Neural crest cell (in vitro differentiated cells): ENCODE data around the gene ACSS1. TPM values are rescaled to one million over a fixed set of nuclear protein-coding genes. Genes with fewer than 3 reads are reported as not detected.
A peak's percentile ranks its signal among the peaks of the same experiment; 100 is the strongest.

Experiments
- DNase-seq: peaks from one replicate; pipeline ENCODE4 v3.0.0; 2021; ENCODE audit warnings: low read depth, mixed read lengths, low spot score
- H3K27ac Mint-ChIP-seq: one replicate; pipeline ENCODE4 v1.8.0; 2021; ENCODE audit warnings: mild to moderate bottlenecking, mixed read lengths; ENCODE audit not compliant: unreplicated experiment
- H3K27me3 Mint-ChIP-seq: 2 replicates; pipeline ENCODE4 v1.8.0; 2021; ENCODE audit warnings: low read depth, mild to moderate bottlenecking, mixed read lengths
- H3K36me3 Mint-ChIP-seq: 2 replicates; pipeline ENCODE4 v1.8.0; 2021; ENCODE audit warnings: low read depth, mild to moderate bottlenecking, mixed read lengths
- H3K4me1 Mint-ChIP-seq: 2 replicates; pipeline ENCODE4 v1.8.0; 2021; ENCODE audit warnings: mixed read lengths
- H3K4me3 Mint-ChIP-seq: one replicate; pipeline ENCODE4 v1.8.0; 2021; ENCODE audit warnings: mild to moderate bottlenecking, mixed read lengths
- H3K9me3 Mint-ChIP-seq: 2 replicates; pipeline ENCODE4 v1.8.0; 2021; ENCODE audit warnings: mixed read lengths
- CTCF ChIP-seq: fragments of 200-600 bp; sonication (generic); conservative IDR thresholded peaks from 2 replicates; pipeline ENCODE4 v1.5.0; 2021; ENCODE audit warnings: antibody characterized with exemption, mild to moderate bottlenecking
- total RNA-seq: library from RNA; stranded (reverse); gene quantifications from 2 replicates; pipeline ENCODE4 v1.2.1, GENCODE V29; 2021

Gene ACSS1
- total RNA-seq, 1 donor from 2014 or later: 14.0 TPM

- H3K4me3 Mint-ChIP-seq: no peak overlapping the region
These were observed 96.4 kb downstream of the ACSS1 start for GRCh38 chr20:24961384-24962181.

DNA sequence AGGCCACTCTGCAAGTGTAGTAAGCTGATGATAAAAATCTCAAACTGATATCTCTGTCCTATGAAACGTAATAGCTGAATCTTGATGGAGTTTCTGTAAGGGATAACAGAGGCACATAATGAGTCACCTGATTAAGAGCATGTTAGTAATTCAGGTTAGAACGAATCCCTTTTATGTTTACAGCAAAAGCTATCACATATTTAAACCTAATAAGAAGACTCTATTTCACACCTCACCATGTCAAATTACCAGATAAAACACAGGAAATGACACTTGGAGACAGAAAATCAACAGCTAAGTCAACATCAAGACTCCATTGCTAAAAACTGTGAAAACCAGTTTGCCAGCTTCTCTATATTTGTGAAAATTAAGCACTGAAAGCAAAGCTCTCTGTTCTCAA, 97.1 kb downstream of the ACSS1 start:
- no peaks in the 10 kb centered on the region for H3K4me1 Mint-ChIP-seq
- peaks cover 14% of the 10 kb centered on the region for H3K36me3 Mint-ChIP-seq
- DNase-seq: no peak
- TF ChIP-seq CTCF: no peak
- H3K27me3 Mint-ChIP-seq: no peaks in the 10 kb centered on the region
- no peak overlapping the region for H3K4me3 Mint-ChIP-seq
- H3K27ac Mint-ChIP-seq: no peak overlapping the region
- no peaks in the 10 kb centered on the region for H3K9me3 Mint-ChIP-seq

More at GRCh38 chr20:24961384-24962181, 96.4 kb downstream of the ACSS1 start:
- no peak for DNase-seq
- Mint-ChIP-seq H3K9me3 (no peaks in the 10 kb centered on the region), H3K27ac (no peak overlapping the region), H3K36me3 (peaks cover 14% of the 10 kb centered on the region), H3K4me1 (no peaks in the 10 kb centered on the region), H3K27me3 (no peaks in the 10 kb centered on the region)
- no peak for TF ChIP-seq CTCF

- no peak for TF ChIP-seq CTCF
- Mint-ChIP-seq H3K4me3 (no peak overlapping the region), H3K9me3 (no peaks in the 10 kb centered on the region), H3K27me3 (no peaks in the 10 kb centered on the region), H3K36me3 (peaks cover 14% of the 10 kb centered on the region), H3K4me1 (no peaks in the 10 kb centered on the region), H3K27ac (no peak overlapping the region)
- DNase-seq: no peak
These were observed 97.6 kb downstream of the ACSS1 start for GRCh38 chr20:24960302-24960801.

GRCh38 chr20:24959591-24960301, 98.2 kb downstream of the ACSS1 start:
- H3K4me1 Mint-ChIP-seq: no peaks in the 10 kb centered on the region
- no peak for DNase-seq
- no peaks in the 10 kb centered on the region for H3K9me3 Mint-ChIP-seq
- peak overlapping the region; percentile 57 for H3K27ac Mint-ChIP-seq
- peaks cover 14% of the 10 kb centered on the region for H3K36me3 Mint-ChIP-seq
- TF ChIP-seq CTCF: no peak
- no peaks in the 10 kb centered on the region for H3K27me3 Mint-ChIP-seq
- H3K4me3 Mint-ChIP-seq: no peak overlapping the region

DNA sequence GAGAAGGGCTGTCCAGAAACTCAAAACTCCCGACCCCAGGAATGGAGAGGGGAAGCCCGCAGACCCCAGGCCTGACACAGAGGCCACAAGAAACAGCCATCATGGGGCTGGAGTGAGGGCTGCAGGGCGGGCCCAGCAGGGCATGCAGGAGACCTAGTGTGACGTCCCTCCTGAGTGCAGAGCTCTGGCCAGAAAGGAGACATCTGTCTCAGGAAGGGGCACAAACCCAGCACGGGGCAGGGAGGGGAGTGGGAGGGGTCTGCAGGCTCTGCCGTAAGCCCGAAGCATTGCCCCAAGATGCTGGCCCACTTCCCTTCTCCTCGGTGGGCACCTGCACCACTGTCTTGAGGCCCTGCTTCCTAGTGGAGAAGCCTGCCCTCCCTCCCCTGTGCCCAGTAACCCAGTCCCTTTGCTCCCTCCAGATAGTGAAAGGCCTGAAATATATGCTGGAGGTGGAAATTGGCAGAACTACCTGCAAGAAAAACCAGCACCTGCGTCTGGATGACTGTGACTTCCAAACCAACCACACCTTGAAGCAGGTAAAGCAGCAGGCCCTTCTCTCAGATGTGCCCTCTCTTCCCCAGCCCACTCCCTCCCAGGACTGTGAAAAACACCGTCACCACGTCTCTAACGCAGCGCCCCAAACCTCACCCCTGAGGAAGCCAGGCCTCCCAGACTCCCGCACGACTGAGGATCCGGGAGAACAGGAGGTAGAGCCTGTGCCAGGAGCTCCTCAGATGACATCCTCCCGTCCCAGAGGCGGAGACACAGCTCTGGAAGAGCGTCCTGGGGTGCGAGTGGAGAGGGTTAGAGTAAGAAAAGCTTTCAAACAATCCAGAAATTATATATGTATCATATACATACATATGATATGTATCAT, 99.2 kb downstream of the ACSS1 start:
- H3K9me3 Mint-ChIP-seq: no peaks in the 10 kb centered on the region
- no peaks in the 10 kb centered on the region for H3K4me1 Mint-ChIP-seq
- peaks cover 11% of the 10 kb centered on the region for H3K36me3 Mint-ChIP-seq
- H3K27me3 Mint-ChIP-seq: no peaks in the 10 kb centered on the region
- H3K27ac Mint-ChIP-seq: peak overlapping the region; percentile 27
- no peak for DNase-seq
- no peak overlapping the region for H3K4me3 Mint-ChIP-seq
- no peak for TF ChIP-seq CTCF
